AG10803 (cell line): ENCODE results near the gene OR7C1.
"Not testable (repeated sequence)": the region's sequence is repeated elsewhere in the genome, so short reads cannot be mapped to it uniquely, and the experiment has no call there.

Experiments used
- DNase-seq: peaks from one replicate; pipeline ENCODE4 v3.0.0; 2010; ENCODE audit warnings: low read depth
- H3K4me3 ChIP-seq: 2 replicates; pipeline ENCODE4 v1.5.1; 2011; ENCODE audit warnings: mild to moderate bottlenecking, low read length, control low read depth
- TF ChIP-seq, protein P1 (sequence below): conservative IDR thresholded peaks from 2 replicates; pipeline ENCODE4 v1.5.1; 2011; ENCODE audit warnings: mild to moderate bottlenecking, low read length, control low read depth, inconsistent platforms

OR7C1 gene

GRCh38 chr19:14809272-14810057, 25.5 kb downstream of the OR7C1 start:
- no peak overlapping the region for H3K4me3 ChIP-seq
- DNase-seq, result no peak
- TF ChIP-seq, protein P1, sequence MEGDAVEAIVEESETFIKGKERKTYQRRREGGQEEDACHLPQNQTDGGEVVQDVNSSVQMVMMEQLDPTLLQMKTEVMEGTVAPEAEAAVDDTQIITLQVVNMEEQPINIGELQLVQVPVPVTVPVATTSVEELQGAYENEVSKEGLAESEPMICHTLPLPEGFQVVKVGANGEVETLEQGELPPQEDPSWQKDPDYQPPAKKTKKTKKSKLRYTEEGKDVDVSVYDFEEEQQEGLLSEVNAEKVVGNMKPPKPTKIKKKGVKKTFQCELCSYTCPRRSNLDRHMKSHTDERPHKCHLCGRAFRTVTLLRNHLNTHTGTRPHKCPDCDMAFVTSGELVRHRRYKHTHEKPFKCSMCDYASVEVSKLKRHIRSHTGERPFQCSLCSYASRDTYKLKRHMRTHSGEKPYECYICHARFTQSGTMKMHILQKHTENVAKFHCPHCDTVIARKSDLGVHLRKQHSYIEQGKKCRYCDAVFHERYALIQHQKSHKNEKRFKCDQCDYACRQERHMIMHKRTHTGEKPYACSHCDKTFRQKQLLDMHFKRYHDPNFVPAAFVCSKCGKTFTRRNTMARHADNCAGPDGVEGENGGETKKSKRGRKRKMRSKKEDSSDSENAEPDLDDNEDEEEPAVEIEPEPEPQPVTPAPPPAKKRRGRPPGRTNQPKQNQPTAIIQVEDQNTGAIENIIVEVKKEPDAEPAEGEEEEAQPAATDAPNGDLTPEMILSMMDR, result no peak

DNA sequence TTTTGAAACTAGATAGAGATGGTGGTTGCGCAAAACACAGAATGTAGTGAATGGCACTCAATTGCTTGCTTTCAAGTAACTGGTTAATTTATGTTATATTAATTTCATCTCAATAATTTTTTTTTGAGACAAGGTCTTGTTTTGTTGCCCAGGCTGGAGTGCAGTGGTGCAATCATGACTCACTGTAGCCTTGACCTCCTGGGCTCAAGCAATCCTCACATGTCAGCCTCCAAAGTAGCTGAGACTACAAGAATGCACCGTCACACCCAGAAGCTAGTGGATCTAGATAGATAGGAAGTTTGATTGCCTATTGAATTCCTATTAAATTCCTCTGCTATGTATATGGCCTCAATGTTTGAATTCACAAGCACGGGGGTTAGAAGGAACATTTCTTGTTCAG, 30.2 kb downstream of the OR7C1 start:
- no peak overlapping the region for H3K4me3 ChIP-seq
- TF ChIP-seq, protein P1, result no peak
- DNase-seq, result no peak

DNA sequence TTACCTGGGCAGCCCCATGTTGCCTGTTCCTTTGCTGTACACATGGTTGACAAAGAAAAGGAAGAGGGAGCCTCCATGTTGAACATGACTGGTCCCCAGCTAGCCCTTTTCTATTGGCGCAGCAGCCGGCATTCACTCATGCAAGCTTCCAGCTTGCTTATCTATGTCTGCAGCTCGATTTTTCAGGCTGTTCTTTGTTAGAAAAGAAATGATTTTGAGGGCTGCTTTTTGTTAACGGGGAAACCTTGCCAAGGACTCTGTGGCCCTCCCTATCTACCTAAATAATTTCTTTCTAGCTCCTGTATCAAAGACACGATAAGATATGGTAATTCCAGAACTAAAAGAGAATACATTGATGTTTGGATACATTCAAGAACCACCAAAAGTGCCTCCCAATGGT, 36.2 kb downstream of the OR7C1 start:
- H3K4me3 ChIP-seq, result no peak overlapping the region
- TF ChIP-seq, protein P1, result no peak
- no peak for DNase-seq

DNA sequence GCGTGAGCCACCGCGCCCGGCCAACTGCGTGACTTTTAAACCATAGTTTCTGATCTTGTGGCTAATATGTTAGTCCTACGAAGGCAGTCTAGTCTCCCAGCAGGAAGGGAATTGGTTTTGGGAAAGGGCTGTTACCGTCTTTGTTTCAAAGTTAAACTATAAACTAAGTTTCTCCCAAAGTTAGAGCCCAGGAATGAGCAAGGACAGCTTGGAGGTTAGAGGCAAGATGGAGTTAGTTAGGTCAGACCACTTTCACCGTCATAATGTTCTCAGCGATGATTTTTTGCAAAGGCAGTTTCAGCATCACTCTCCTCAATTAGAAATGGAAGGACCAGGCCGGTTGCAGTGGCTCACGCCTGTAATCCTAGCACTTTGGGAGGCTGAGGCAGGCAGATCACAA, 39.0 kb downstream of the OR7C1 start:
- no peak for DNase-seq
- H3K4me3 ChIP-seq, result no peak overlapping the region
- TF ChIP-seq, protein P1, result no peak

GRCh38 chr19:14795078-14795721, 39.8 kb downstream of the OR7C1 start:
- TF ChIP-seq, protein P1, result no peak
- no peak for DNase-seq
- H3K4me3 ChIP-seq, result no peak overlapping the region

DNA sequence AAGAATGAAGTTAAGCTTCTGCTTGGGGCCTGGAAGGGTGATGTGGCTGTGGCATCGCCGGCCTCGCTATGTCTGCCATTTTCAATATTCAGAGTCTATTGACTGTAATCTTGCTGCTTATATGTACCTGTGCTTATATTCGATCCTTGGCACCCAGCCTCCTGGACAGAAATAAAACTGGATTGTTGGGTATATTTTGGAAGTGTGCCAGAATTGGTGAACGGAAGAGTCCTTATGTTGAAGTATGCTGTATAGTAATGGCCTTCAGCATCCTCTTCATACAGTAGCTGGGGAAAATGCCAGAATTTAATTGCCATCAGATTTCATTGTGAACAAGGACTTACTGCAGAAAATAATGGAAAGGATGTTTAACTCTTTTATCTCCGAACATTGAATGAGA, 42.7 kb downstream of the OR7C1 start:
- DNase-seq, result not testable (repeated sequence)

GRCh38 chr19:14786421-14786851, 48.5 kb downstream of the OR7C1 start:
- DNase-seq, result no peak
- TF ChIP-seq, protein P1, result peak; percentile 47
- no peak overlapping the region for H3K4me3 ChIP-seq

More for the DNA sequence above, 42.7 kb downstream of the OR7C1 start:
- H3K4me3 ChIP-seq, result not testable (repeated sequence)

GRCh38 chr19:14785102-14785793, 49.7 kb downstream of the OR7C1 start:
- H3K4me3 ChIP-seq, DNase-seq: not testable (repeated sequence)

DNA sequence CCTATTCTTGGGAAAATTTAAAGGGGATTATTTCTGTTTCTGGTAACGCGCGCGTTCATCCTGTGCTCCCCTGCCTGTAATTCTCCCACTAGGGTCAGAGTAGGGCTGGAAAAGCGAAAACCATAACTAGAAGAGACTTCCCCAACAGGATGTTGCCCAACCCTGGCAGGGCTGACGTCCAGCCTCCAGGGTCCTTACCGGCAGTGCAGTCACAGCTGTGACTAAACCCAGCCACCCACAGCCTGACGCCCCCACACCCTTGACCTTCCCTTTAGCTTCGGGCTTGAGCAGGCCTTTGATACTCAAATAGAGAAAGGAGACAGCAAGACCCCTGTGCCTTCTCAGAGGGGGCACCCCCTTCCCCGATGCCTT, 50.3 kb downstream of the OR7C1 start:
- H3K4me3 ChIP-seq, result not testable (repeated sequence)
- peak; percentile 8 for DNase-seq

DNA sequence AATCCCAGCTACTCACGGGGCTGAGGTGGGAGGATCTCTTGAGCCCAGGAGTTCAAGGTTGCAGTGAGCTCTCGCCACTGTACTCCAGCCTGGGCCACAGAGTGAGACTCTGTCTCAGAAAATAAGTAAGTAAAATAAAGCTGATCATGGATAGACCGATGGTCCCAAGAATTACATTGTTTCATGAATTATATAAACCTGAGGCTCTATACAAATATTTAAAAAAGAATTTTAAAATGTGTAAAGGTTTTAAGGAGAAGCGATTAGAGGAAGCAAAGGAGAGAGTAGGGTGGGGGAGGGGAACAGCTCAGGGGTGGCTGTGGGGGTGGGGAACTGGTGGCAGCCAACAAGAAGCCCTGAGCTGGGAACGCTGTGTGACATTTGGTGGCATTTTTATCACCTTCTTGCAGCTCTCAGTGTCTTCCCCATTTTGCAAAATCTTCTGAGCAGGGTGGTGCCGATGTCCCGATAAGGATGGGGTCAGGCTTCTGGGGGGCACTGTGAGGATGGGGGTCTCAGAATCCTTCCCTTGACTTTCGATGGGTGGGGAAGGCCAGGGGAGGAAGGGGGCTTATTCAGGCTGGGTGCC, 51.5 kb downstream of the OR7C1 start:
- not testable (repeated sequence) for DNase-seq, H3K4me3 ChIP-seq
